ENCODE data around the gene CCDC14.
"Not testable (repeated sequence)": the region's sequence is repeated elsewhere in the genome, so short reads cannot be mapped to it uniquely, and the experiment has no call there.

The CCDC14 gene

GRCh38 chr3:123986427-123986826 is 25.4 kb upstream of the CCDC14 start:
- Histone ChIP-seq H3K4me1 (ENCODE audit: insufficient read depth, insufficient read length) (no peaks in the 10 kb centered on the region), H3K9ac (ENCODE audit: insufficient read length, low read depth) (no peak overlapping the region), H3K9me3 (ENCODE audit: insufficient read depth, low read length) (no peaks in the 10 kb centered on the region), H3K36me3 (ENCODE audit: insufficient read depth, insufficient read length, low read length) (no peaks in the 10 kb centered on the region), H3K27me3 (ENCODE audit: insufficient read depth, insufficient read length) (peaks cover 28% of the 10 kb centered on the region), H3K4me3 (ENCODE audit: insufficient read length, low read depth) (no peak overlapping the region)
- TF ChIP-seq YY1 (IDR thresholded peaks at IDR 0.05; ENCODE audit: insufficient read depth, insufficient read length) (no peak), SUZ12 (IDR thresholded peaks at IDR 0.05; ENCODE audit: extremely low read depth, insufficient read depth, insufficient read length) (no peak), ZNF274 (IDR thresholded peaks at IDR 0.05; ENCODE audit: low read depth, low read length) (no peak)
- DNase-seq (ENCODE audit: low read depth, low spot score) = no peak

- no peaks in the 10 kb centered on the region for H3K36me3 ChIP-seq (ENCODE audit: insufficient read depth, insufficient read length, low read length)
- H3K9ac ChIP-seq (ENCODE audit: insufficient read length, low read depth) = no peak overlapping the region
- H3K27me3 ChIP-seq (ENCODE audit: insufficient read depth, insufficient read length) = peaks cover 24% of the 10 kb centered on the region
- no peaks in the 10 kb centered on the region for H3K9me3 ChIP-seq (ENCODE audit: insufficient read depth, low read length)
- DNase-seq (ENCODE audit: low read depth, low spot score) = no peak
- H3K4me1 ChIP-seq (ENCODE audit: insufficient read depth, insufficient read length) = no peaks in the 10 kb centered on the region
- no peak overlapping the region for H3K4me3 ChIP-seq (ENCODE audit: insufficient read length, low read depth)
- TF ChIP-seq ZNF274 (IDR thresholded peaks at IDR 0.05; ENCODE audit: low read depth, low read length) = no peak
- no peak for TF ChIP-seq YY1 (IDR thresholded peaks at IDR 0.05; ENCODE audit: insufficient read depth, insufficient read length)
- no peak for TF ChIP-seq SUZ12 (IDR thresholded peaks at IDR 0.05; ENCODE audit: extremely low read depth, insufficient read depth, insufficient read length)
Observed at GRCh38 chr3:123984957-123985356, 23.9 kb upstream of the CCDC14 start.

GRCh38 chr3:123984350-123984749 is 23.3 kb upstream of the CCDC14 start:
- no peak overlapping the region for H3K4me3 ChIP-seq (ENCODE audit: insufficient read length, low read depth)
- H3K27me3 ChIP-seq (ENCODE audit: insufficient read depth, insufficient read length) = peaks cover 19% of the 10 kb centered on the region
- no peaks in the 10 kb centered on the region for H3K9me3 ChIP-seq (ENCODE audit: insufficient read depth, low read length)
- H3K9ac ChIP-seq (ENCODE audit: insufficient read length, low read depth) = no peak overlapping the region
- no peak for TF ChIP-seq ZNF274 (IDR thresholded peaks at IDR 0.05; ENCODE audit: low read depth, low read length)
- no peak for TF ChIP-seq SUZ12 (IDR thresholded peaks at IDR 0.05; ENCODE audit: extremely low read depth, insufficient read depth, insufficient read length)
- no peak for TF ChIP-seq YY1 (IDR thresholded peaks at IDR 0.05; ENCODE audit: insufficient read depth, insufficient read length)
- H3K36me3 ChIP-seq (ENCODE audit: insufficient read depth, insufficient read length, low read length) = no peaks in the 10 kb centered on the region
- DNase-seq (ENCODE audit: low read depth, low spot score) = no peak
- H3K4me1 ChIP-seq (ENCODE audit: insufficient read depth, insufficient read length) = no peaks in the 10 kb centered on the region

GRCh38 chr3:123981317-123981716 is 20.3 kb upstream of the CCDC14 start:
- not testable (repeated sequence) for H3K9me3 ChIP-seq (ENCODE audit: insufficient read depth, low read length); H3K36me3 ChIP-seq (ENCODE audit: insufficient read depth, insufficient read length, low read length); H3K4me1 ChIP-seq (ENCODE audit: insufficient read depth, insufficient read length); H3K4me3 ChIP-seq (ENCODE audit: insufficient read length, low read depth); H3K9ac ChIP-seq (ENCODE audit: insufficient read length, low read depth); DNase-seq (ENCODE audit: low read depth, low spot score); H3K27me3 ChIP-seq (ENCODE audit: insufficient read depth, insufficient read length)

- no peaks in the 10 kb centered on the region for H3K36me3 ChIP-seq (ENCODE audit: insufficient read depth, insufficient read length, low read length)
- H3K27me3 ChIP-seq (ENCODE audit: insufficient read depth, insufficient read length) = peaks cover 7% of the 10 kb centered on the region
- no peak overlapping the region for H3K9ac ChIP-seq (ENCODE audit: insufficient read length, low read depth)
- H3K4me1 ChIP-seq (ENCODE audit: insufficient read depth, insufficient read length) = no peaks in the 10 kb centered on the region
- TF ChIP-seq YY1 (IDR thresholded peaks at IDR 0.05; ENCODE audit: insufficient read depth, insufficient read length) (no peak), ZNF274 (IDR thresholded peaks at IDR 0.05; ENCODE audit: low read depth, low read length) (no peak), SUZ12 (IDR thresholded peaks at IDR 0.05; ENCODE audit: extremely low read depth, insufficient read depth, insufficient read length) (no peak)
- no peak overlapping the region for H3K4me3 ChIP-seq (ENCODE audit: insufficient read length, low read depth)
- H3K9me3 ChIP-seq (ENCODE audit: insufficient read depth, low read length) = no peaks in the 10 kb centered on the region
- DNase-seq (ENCODE audit: low read depth, low spot score) = no peak
Observed at GRCh38 chr3:123980539-123980938, 19.5 kb upstream of the CCDC14 start.

- not testable (repeated sequence) for H3K36me3 ChIP-seq (ENCODE audit: insufficient read depth, insufficient read length, low read length); H3K27me3 ChIP-seq (ENCODE audit: insufficient read depth, insufficient read length); H3K9ac ChIP-seq (ENCODE audit: insufficient read length, low read depth); H3K4me1 ChIP-seq (ENCODE audit: insufficient read depth, insufficient read length); H3K4me3 ChIP-seq (ENCODE audit: insufficient read length, low read depth); DNase-seq (ENCODE audit: low read depth, low spot score); H3K9me3 ChIP-seq (ENCODE audit: insufficient read depth, low read length)
Observed at GRCh38 chr3:123979525-123980501, 18.8 kb upstream of the CCDC14 start.

GRCh38 chr3:123976904-123977303 is 15.9 kb upstream of the CCDC14 start:
- H3K36me3 ChIP-seq (ENCODE audit: insufficient read depth, insufficient read length, low read length); H3K4me1 ChIP-seq (ENCODE audit: insufficient read depth, insufficient read length); H3K4me3 ChIP-seq (ENCODE audit: insufficient read length, low read depth); H3K9ac ChIP-seq (ENCODE audit: insufficient read length, low read depth); DNase-seq (ENCODE audit: low read depth, low spot score); H3K9me3 ChIP-seq (ENCODE audit: insufficient read depth, low read length); H3K27me3 ChIP-seq (ENCODE audit: insufficient read depth, insufficient read length): not testable (repeated sequence)

GRCh38 chr3:123976181-123976898 is 15.3 kb upstream of the CCDC14 start:
- not testable (repeated sequence) for H3K9me3 ChIP-seq (ENCODE audit: insufficient read depth, low read length); H3K4me3 ChIP-seq (ENCODE audit: insufficient read length, low read depth); DNase-seq (ENCODE audit: low read depth, low spot score); H3K36me3 ChIP-seq (ENCODE audit: insufficient read depth, insufficient read length, low read length); H3K4me1 ChIP-seq (ENCODE audit: insufficient read depth, insufficient read length); H3K27me3 ChIP-seq (ENCODE audit: insufficient read depth, insufficient read length); H3K9ac ChIP-seq (ENCODE audit: insufficient read length, low read depth)

- H3K9me3 ChIP-seq (ENCODE audit: insufficient read depth, low read length); H3K27me3 ChIP-seq (ENCODE audit: insufficient read depth, insufficient read length); DNase-seq (ENCODE audit: low read depth, low spot score); H3K9ac ChIP-seq (ENCODE audit: insufficient read length, low read depth); H3K4me1 ChIP-seq (ENCODE audit: insufficient read depth, insufficient read length); H3K4me3 ChIP-seq (ENCODE audit: insufficient read length, low read depth); H3K36me3 ChIP-seq (ENCODE audit: insufficient read depth, insufficient read length, low read length): not testable (repeated sequence)
Observed at GRCh38 chr3:123975030-123975429, 14.0 kb upstream of the CCDC14 start.
